Astrocyte (in vitro differentiated cells and primary cell): ENCODE results near the gene MXD3. TPM values are rescaled to one million over a fixed set of nuclear protein-coding genes. Genes with fewer than 3 reads are reported as not detected.

Experiments used
- DNase-seq: peaks from one replicate; pipeline ENCODE4 v3.0.0-alpha.2; 2010; ENCODE audit warnings: low read depth
- FAIRE-seq: peaks from 2 replicates; lab custom pipeline; 2011; peaks lifted over from hg19 to GRCh38; lab: Jason Lieb, UNC
- H2AFZ ChIP-seq: 2 replicates; pipeline ENCODE4 v1.6.0; 2012; ENCODE audit warnings: low read depth, low read length, inconsistent platforms
- H3K27ac ChIP-seq: 2 replicates; pipeline ENCODE4 v1.5.1; 2011; ENCODE audit warnings: low read depth, low read length, inconsistent platforms
- H3K27me3 ChIP-seq: 2 replicates; pipeline ENCODE4 v1.6.0; 2011; ENCODE audit warnings: low read length, inconsistent platforms; ENCODE audit not compliant: insufficient read depth
- H3K36me3 ChIP-seq: 2 replicates; pipeline ENCODE4 v1.5.1; 2011; ENCODE audit warnings: low read length, inconsistent platforms; ENCODE audit not compliant: insufficient read depth
- H3K4me1 ChIP-seq: 2 replicates; pipeline ENCODE4 v1.5.1; 2011; ENCODE audit warnings: low read length, inconsistent platforms; ENCODE audit not compliant: insufficient read depth
- H3K4me2 ChIP-seq: 2 replicates; pipeline ENCODE4 v1.6.0; 2012; ENCODE audit warnings: low read length, inconsistent platforms
- H3K4me3 ChIP-seq: 2 replicates; pipeline ENCODE4 v1.5.1; 2011; ENCODE audit warnings: low read depth, mild to moderate bottlenecking, low read length, inconsistent platforms; ENCODE audit not compliant: insufficient read depth
- H3K79me2 ChIP-seq: 2 replicates; pipeline ENCODE4 v1.6.0; 2012; ENCODE audit warnings: mild to moderate bottlenecking, low read length, inconsistent platforms; ENCODE audit not compliant: insufficient read depth
- H3K9ac ChIP-seq: 2 replicates; pipeline ENCODE4 v1.6.0; 2012; ENCODE audit warnings: mild to moderate bottlenecking, low read length, inconsistent platforms
- H3K9me3 ChIP-seq: 2 replicates; pipeline ENCODE4 v1.5.1; 2012; ENCODE audit warnings: low read depth, mild to moderate bottlenecking, low read length, inconsistent platforms; ENCODE audit not compliant: insufficient read depth
- H4K20me1 ChIP-seq: 2 replicates; pipeline ENCODE4 v1.6.0; 2012; ENCODE audit warnings: low read length, inconsistent platforms; ENCODE audit not compliant: insufficient read depth
- H3K27ac Mint-ChIP-seq: one replicate; pipeline ENCODE4 v1.8.0; 2021; ENCODE audit warnings: mild to moderate bottlenecking, mixed read lengths; ENCODE audit not compliant: unreplicated experiment
- H3K27me3 Mint-ChIP-seq: one replicate; pipeline ENCODE4 v1.8.0; 2021; ENCODE audit warnings: low read depth, mixed read lengths; ENCODE audit not compliant: unreplicated experiment
- H3K36me3 Mint-ChIP-seq: one replicate; pipeline ENCODE4 v1.8.0; 2021; ENCODE audit warnings: low read depth, mixed read lengths; ENCODE audit not compliant: unreplicated experiment
- H3K4me1 Mint-ChIP-seq: one replicate; pipeline ENCODE4 v1.8.0; 2021; ENCODE audit warnings: low read depth, mixed read lengths; ENCODE audit not compliant: unreplicated experiment
- H3K4me3 Mint-ChIP-seq: one replicate; pipeline ENCODE4 v1.8.0; 2021; ENCODE audit warnings: mild to moderate bottlenecking, moderate library complexity, mixed read lengths; ENCODE audit not compliant: unreplicated experiment
- H3K9me3 Mint-ChIP-seq: one replicate; pipeline ENCODE4 v1.8.0; 2021; ENCODE audit warnings: mild to moderate bottlenecking, mixed read lengths; ENCODE audit not compliant: unreplicated experiment
- CTCF ChIP-seq: IDR thresholded peaks from 2 replicates; pipeline ENCODE4 v1.5.1; 2011; ENCODE audit warnings: low read depth, mild to moderate bottlenecking, inconsistent platforms, low read length, moderate library complexity; ENCODE audit not compliant: insufficient read depth
- EZH2 ChIP-seq: IDR thresholded peaks from 2 replicates; pipeline ENCODE4 v1.6.1; 2012; ENCODE audit warnings: mild to moderate bottlenecking, low read length, inconsistent platforms; ENCODE audit not compliant: insufficient read depth
- total RNA-seq: library from RNA; stranded (reverse); gene quantifications from 2 replicates; pipeline ENCODE4 v1.2.1, GENCODE V29; 2021

Gene MXD3
- total RNA-seq, 1 donor from 2014 or later, result 2.8 TPM

- no peak for FAIRE-seq
- no peaks in the 10 kb centered on the region for H3K9me3 Mint-ChIP-seq
- peaks cover 55% of the 10 kb centered on the region for H3K36me3 ChIP-seq
Observed at GRCh38 chr5:177290816-177291596, 20.7 kb downstream of the MXD3 start.

GRCh38 chr5:177288191-177288590 is 23.5 kb downstream of the MXD3 start:
- no peak overlapping the region for H3K4me2 ChIP-seq
- peaks cover 26% of the 10 kb centered on the region for H3K36me3 Mint-ChIP-seq
- FAIRE-seq (no peak), DNase-seq (no peak)
- no peaks in the 10 kb centered on the region for H3K27me3 ChIP-seq
- no peak overlapping the region for H3K9ac ChIP-seq
- no peak overlapping the region for H3K4me3 Mint-ChIP-seq
- H4K20me1 ChIP-seq, result peaks cover 9% of the 10 kb centered on the region
- TF ChIP-seq EZH2 (no peak), CTCF (no peak)
- H3K4me1 Mint-ChIP-seq, result no peaks in the 10 kb centered on the region
- no peaks in the 10 kb centered on the region for H3K4me1 ChIP-seq
- H3K9me3 ChIP-seq, result no peaks in the 10 kb centered on the region
- H2AFZ ChIP-seq, result no peak overlapping the region
- no peaks in the 10 kb centered on the region for H3K79me2 ChIP-seq
- no peak overlapping the region for H3K27ac Mint-ChIP-seq
- H3K27ac ChIP-seq, result no peak overlapping the region
- no peaks in the 10 kb centered on the region for H3K9me3 Mint-ChIP-seq
- no peak overlapping the region for H3K4me3 ChIP-seq
- H3K27me3 Mint-ChIP-seq, result no peaks in the 10 kb centered on the region
- peaks cover 48% of the 10 kb centered on the region for H3K36me3 ChIP-seq

More at GRCh38 chr5:177290816-177291596, 20.7 kb downstream of the MXD3 start:
- DNase-seq, result no peak
- H3K27me3 ChIP-seq, result no peaks in the 10 kb centered on the region
- H4K20me1 ChIP-seq, result peaks cover 11% of the 10 kb centered on the region
- Mint-ChIP-seq H3K4me1 (no peaks in the 10 kb centered on the region), H3K36me3 (peaks cover 31% of the 10 kb centered on the region), H3K4me3 (no peak overlapping the region), H3K27me3 (no peaks in the 10 kb centered on the region), H3K27ac (no peak overlapping the region)
- no peak overlapping the region for H3K4me3 ChIP-seq
- H3K4me2 ChIP-seq, result no peak overlapping the region
- no peaks in the 10 kb centered on the region for H3K79me2 ChIP-seq
- H3K4me1 ChIP-seq, result no peaks in the 10 kb centered on the region
- no peak for TF ChIP-seq EZH2
- TF ChIP-seq CTCF, result no peak
- no peaks in the 10 kb centered on the region for H3K9me3 ChIP-seq
- H3K27ac ChIP-seq, result no peak overlapping the region
- no peak overlapping the region for H3K9ac ChIP-seq
- no peak overlapping the region for H2AFZ ChIP-seq

GRCh38 chr5:177276886-177277285 is 34.8 kb downstream of the MXD3 start:
- Histone ChIP-seq H3K36me3 (peaks cover 41% of the 10 kb centered on the region), H3K4me3 (no peak overlapping the region), H3K9ac (no peak overlapping the region), H3K9me3 (no peaks in the 10 kb centered on the region), H3K4me1 (no peaks in the 10 kb centered on the region), H3K79me2 (peaks cover 2% of the 10 kb centered on the region), H3K27me3 (no peaks in the 10 kb centered on the region), H2AFZ (no peak overlapping the region), H3K4me2 (no peak overlapping the region), H3K27ac (no peak overlapping the region), H4K20me1 (peaks cover 21% of the 10 kb centered on the region)
- H3K4me3 Mint-ChIP-seq, result no peak overlapping the region
- peaks cover 8% of the 10 kb centered on the region for H3K4me1 Mint-ChIP-seq
- peak overlapping the region; percentile 41 for H3K27ac Mint-ChIP-seq
- H3K36me3 Mint-ChIP-seq, result peaks cover 19% of the 10 kb centered on the region
- DNase-seq (no peak), FAIRE-seq (no peak)
- TF ChIP-seq EZH2 (no peak), CTCF (no peak)
- H3K27me3 Mint-ChIP-seq, result no peaks in the 10 kb centered on the region
- no peaks in the 10 kb centered on the region for H3K9me3 Mint-ChIP-seq
